GM12892 (cell line): ENCODE data around the gene C8B.

Experiments used
- POLR2A ChIP-seq: IDR thresholded peaks from 2 replicates; pipeline ENCODE4 v1.6.1; 2011; ENCODE audit warnings: low read depth, low read length, control low read depth
- POLR2AphosphoS5 ChIP-seq: IDR thresholded peaks from 2 replicates; pipeline ENCODE4 v1.6.1; 2011; ENCODE audit warnings: low read depth, low read length, control low read depth

DNA sequence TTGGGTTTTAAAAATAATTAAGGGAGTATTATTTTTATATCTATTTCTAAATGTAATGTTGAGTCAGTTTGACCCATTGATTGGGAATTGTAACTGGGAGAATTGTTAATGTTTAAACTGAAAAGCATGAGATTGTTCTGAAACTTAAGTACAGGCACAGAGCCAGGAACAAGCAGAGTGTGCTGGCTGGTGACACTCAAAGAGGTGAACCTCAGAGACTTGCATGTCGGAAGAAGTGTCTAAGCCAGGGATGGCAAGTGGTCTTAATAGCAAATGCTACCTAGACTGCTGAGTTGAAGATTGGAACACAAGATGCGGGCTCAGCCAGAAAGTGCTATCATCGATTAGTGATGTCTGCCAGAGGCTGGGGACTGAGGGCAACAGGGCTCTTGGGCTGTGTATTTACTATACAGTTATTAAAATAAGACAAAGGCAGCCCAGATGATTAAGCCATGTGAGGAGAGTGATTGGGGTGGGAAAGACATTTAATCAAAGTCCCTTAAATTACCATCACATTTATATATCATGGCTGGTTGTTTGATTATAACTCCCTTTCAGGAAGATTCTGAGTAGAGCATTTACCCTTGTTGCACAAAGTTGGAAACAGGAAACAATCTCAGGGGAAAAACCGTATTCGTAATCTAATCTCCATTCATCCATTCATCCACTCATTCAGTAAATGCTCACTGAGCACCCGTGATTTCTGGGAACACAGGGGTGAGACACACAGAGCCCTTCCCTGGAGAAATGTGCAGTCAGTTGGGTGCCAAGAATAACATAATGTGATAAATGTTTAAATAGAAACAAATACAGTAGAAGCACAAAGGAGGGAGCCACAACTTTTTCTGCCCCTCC is 68.4 kb downstream of the C8B start:
- TF ChIP-seq POLR2AphosphoS5 (no peak), POLR2A (no peak)
